Activated T-helper 1 cell treated with anti-CD3 and anti-CD28 coated beads, Interleukin-12 subunit alpha, Interleukin-12 subunit beta, Interleukin-2, Interleukin-4 antibody, amounts not matched to agents 30 ng/mL and 10 ng/mL and 1 ng/mL, durations not matched to agents 14 hours and 24 hours and 36 hours (primary cell): Measurements from ENCODE around the gene CAPN12. TPM values are rescaled to one million over a fixed set of nuclear protein-coding genes. Genes with fewer than 3 reads are reported as not detected.
"Not testable (repeated sequence)": the region's sequence is repeated elsewhere in the genome, so short reads cannot be mapped to it uniquely, and the experiment has no call there.

Source experiments
- DNase-seq: peaks from one replicate; pipeline ENCODE4 v3.0.0; 2021; ENCODE audit warnings: low spot score
- H3K27ac Mint-ChIP-seq: one replicate; pipeline ENCODE4 v1.8.0; 2021; ENCODE audit warnings: mild to moderate bottlenecking, mixed read lengths
- H3K27me3 Mint-ChIP-seq: one replicate; pipeline ENCODE4 v1.8.0; 2022; ENCODE audit warnings: mild to moderate bottlenecking, moderate library complexity, mixed read lengths; ENCODE audit not compliant: insufficient read depth
- H3K36me3 Mint-ChIP-seq: one replicate; pipeline ENCODE4 v1.8.0; 2021; ENCODE audit warnings: low read depth, mixed read lengths
- H3K4me1 Mint-ChIP-seq: one replicate; pipeline ENCODE4 v1.8.0; 2021; ENCODE audit warnings: low read depth, mixed read lengths
- H3K4me3 Mint-ChIP-seq: one replicate; pipeline ENCODE4 v1.8.0; 2021; ENCODE audit warnings: mild to moderate bottlenecking, moderate library complexity, mixed read lengths
- H3K9me3 Mint-ChIP-seq: one replicate; pipeline ENCODE4 v1.8.0; 2021; ENCODE audit warnings: mixed read lengths
- intact Hi-C: fragments of 100-400 bp; cut with micrococcal nuclease; formaldehyde crosslinking; loops from one replicate; pipeline ENCODE4 v1.15.1; 2024
- total RNA-seq: library from RNA; stranded (reverse); gene quantifications from 2 replicates; pipeline ENCODE4 v1.2.3, GENCODE V29; 2022

CAPN12 gene
- total RNA-seq, 1 donor from 2014 or later, result 2.5 TPM

- H3K9me3 Mint-ChIP-seq, result no peaks in the 10 kb centered on the region
- H3K27me3 Mint-ChIP-seq, result peaks cover 2% of the 10 kb centered on the region
- intact Hi-C loops, result no loop called here
Observed at GRCh38 chr19:38763795-38764220, 19.5 kb upstream of the CAPN12 start.

GRCh38 chr19:38761884-38762389 is 17.7 kb upstream of the CAPN12 start:
- H3K9me3 Mint-ChIP-seq, H3K27me3 Mint-ChIP-seq, DNase-seq, H3K36me3 Mint-ChIP-seq, H3K4me3 Mint-ChIP-seq, intact Hi-C loops, H3K27ac Mint-ChIP-seq, H3K4me1 Mint-ChIP-seq: not testable (repeated sequence)

More at GRCh38 chr19:38763795-38764220, 19.5 kb upstream of the CAPN12 start:
- Mint-ChIP-seq H3K4me3 (no peak overlapping the region), H3K4me1 (no peaks in the 10 kb centered on the region), H3K36me3 (no peaks in the 10 kb centered on the region), H3K27ac (no peak overlapping the region)
- DNase-seq, result no peak

DNA sequence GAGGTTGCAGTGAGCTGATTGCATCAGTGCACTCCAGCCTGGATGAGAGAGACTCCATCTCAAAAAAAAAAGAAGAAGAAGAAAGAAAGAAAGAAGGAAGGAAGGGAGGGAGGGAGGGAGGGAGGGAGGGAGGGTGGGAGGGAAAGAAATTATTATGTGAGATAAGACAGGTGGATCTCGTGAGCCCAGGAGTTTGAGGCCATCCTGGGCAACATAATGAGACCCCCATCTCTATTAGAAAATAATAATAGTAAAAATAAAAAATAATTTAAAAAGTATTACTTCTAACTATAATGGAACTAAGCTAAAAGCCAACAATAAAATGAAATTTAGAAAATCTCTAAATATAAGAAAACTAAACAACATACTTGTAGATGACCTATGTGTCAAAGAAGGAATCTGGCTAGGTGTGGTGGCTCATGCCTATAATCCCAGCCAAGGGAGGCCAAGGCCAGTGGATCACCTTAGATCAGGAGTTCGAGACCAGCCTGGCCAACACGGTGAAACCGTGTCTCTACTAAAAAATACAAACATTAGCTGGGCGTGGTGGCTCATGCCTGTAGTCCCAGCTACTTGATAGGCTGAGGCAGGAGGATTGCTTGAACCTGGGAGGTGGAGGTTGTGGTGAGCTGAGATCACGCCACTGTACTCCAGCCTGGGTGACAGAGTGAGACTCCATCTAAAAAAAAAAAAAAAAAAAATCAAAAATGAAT is 16.7 kb upstream of the CAPN12 start:
- H3K9me3 Mint-ChIP-seq, DNase-seq, H3K27ac Mint-ChIP-seq, H3K36me3 Mint-ChIP-seq, H3K27me3 Mint-ChIP-seq, intact Hi-C loops, H3K4me3 Mint-ChIP-seq, H3K4me1 Mint-ChIP-seq: not testable (repeated sequence)

- H3K4me1 Mint-ChIP-seq, result no peaks in the 10 kb centered on the region
- H3K27ac Mint-ChIP-seq, result no peak overlapping the region
- H3K9me3 Mint-ChIP-seq, result no peaks in the 10 kb centered on the region
- DNase-seq, result no peak
- intact Hi-C loops, result no loop called here
- H3K36me3 Mint-ChIP-seq, result no peaks in the 10 kb centered on the region
- H3K27me3 Mint-ChIP-seq, result peaks cover 2% of the 10 kb centered on the region
- no peak overlapping the region for H3K4me3 Mint-ChIP-seq
Observed at GRCh38 chr19:38759590-38760003, 15.3 kb upstream of the CAPN12 start.

DNA sequence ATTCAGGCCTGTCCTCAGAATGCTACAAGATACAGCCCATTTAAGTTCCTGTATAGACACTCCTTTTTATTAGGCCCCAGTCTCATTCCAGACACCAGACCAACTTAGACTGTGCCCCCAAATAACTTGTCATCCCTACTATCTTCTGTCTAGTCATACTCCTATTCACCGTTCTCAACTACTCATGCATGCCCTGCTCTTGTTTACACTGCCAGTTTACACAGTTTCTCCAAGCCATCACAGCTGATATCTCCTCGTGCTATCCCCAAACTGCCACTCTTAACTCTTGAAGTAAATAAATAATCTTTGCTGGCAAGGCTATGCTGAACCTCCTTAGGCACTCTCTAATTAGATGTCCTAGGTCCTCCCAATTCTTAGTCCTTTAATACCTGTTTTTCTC is 9.9 kb upstream of the CAPN12 start:
- H3K27me3 Mint-ChIP-seq, result peaks cover 18% of the 10 kb centered on the region
- H3K4me3 Mint-ChIP-seq, H3K4me1 Mint-ChIP-seq, DNase-seq, H3K9me3 Mint-ChIP-seq, H3K27ac Mint-ChIP-seq, H3K36me3 Mint-ChIP-seq, intact Hi-C loops: not testable (repeated sequence)

- H3K27me3 Mint-ChIP-seq, result peaks cover 18% of the 10 kb centered on the region
- H3K27ac Mint-ChIP-seq, H3K4me3 Mint-ChIP-seq, intact Hi-C loops, DNase-seq, H3K4me1 Mint-ChIP-seq, H3K9me3 Mint-ChIP-seq, H3K36me3 Mint-ChIP-seq: not testable (repeated sequence)
Observed at GRCh38 chr19:38753783-38754182, 9.5 kb upstream of the CAPN12 start.

DNA sequence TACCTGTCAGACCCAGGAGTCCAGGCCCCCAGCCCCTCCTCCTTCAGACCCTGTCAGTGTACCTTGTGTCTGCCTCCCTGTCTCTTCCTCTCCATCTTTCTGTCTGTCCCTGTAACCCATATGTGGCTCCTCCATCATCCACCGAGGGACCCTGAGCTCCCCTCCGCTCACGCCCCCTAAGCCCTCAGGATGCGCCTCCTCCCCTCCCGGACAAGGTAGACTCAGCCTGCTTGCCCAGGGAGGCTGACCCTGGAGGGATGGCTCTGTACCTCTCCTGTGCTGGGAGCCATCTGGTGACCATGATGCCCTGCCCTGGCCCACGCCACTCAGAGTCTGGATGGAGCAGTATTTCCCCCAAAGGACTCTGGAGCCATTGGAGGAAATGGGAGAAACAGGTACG is 1.0 kb upstream of the CAPN12 start:
- no peak for DNase-seq
- no peaks in the 10 kb centered on the region for H3K4me1 Mint-ChIP-seq
- no peak overlapping the region for H3K27ac Mint-ChIP-seq
- no peaks in the 10 kb centered on the region for H3K36me3 Mint-ChIP-seq
- intact Hi-C loops, result no loop called here
- H3K9me3 Mint-ChIP-seq, result no peaks in the 10 kb centered on the region
- H3K27me3 Mint-ChIP-seq, result peaks cover 4% of the 10 kb centered on the region
- no peak overlapping the region for H3K4me3 Mint-ChIP-seq

DNA sequence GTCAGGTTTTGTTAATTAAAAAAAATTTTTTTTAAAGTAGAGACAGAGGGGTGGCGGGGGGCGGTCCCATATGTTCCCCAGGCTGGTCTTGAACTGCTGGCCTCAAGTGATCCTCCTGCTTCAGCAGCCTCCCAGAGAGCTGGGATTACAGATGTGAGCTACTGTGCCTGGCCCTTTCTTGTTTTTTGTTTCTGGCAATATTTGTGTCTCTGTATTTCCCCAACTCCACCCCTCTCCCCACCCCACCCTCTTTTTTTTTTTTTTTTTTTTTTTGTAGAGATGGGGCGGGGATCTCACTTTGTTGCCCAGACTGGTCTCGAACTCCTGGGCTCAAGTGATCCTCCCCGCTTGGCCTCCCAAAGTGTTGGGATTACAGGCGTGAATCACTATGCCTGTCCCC is 600 bp upstream of the CAPN12 start:
- intact Hi-C loops, result no loop called here
- Mint-ChIP-seq H3K4me3 (no peak overlapping the region), H3K27me3 (peaks cover 2% of the 10 kb centered on the region), H3K36me3 (no peaks in the 10 kb centered on the region), H3K4me1 (peaks cover 1% of the 10 kb centered on the region), H3K27ac (no peak overlapping the region), H3K9me3 (no peaks in the 10 kb centered on the region)
- DNase-seq, result no peak

DNA sequence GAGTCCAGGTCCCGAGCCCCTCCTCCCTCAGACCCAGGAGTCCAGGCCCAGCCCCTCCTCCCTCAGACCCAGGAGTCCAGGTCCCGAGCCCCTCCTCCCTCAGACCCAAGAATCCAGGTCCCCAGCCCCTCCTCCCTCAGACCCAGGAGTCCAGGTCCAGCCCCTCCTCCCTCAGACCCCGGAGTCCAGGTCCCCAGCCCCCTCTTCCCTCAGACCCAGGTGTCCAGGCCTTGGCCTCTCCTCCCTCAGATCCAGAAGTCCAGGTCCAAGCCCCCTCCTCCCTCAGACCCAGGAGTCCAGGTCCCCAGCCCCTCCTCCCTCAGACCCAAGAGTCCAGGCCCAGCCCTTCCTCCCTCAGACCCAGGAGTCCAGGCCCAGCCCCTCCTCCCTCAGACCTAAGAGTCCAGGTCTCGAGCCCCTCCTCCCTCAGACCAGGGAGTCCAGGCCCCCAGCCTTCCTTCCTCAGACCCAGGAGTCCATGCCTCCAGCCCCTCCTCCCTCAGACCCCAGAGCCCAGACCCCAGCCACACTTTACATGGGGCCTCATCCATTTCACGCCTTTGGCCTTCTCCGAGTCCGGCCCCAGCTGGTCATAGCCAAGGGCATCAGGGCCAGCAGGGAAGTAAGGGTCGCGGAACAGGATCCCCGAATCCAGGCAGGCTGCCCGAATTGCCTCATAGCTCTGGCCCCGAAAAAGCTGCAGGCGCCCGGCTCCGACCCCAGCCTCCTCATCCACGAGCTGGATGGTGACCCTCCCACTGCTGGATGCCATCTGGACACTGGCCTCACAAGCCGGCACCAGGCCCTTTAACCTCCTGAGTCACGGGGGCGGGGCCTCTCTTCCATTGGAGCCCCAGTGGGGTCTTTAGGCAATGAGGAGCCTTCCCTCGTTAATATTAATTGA is 628 bp downstream of the CAPN12 start:
- H3K27me3 Mint-ChIP-seq, result peaks cover 2% of the 10 kb centered on the region

DNA sequence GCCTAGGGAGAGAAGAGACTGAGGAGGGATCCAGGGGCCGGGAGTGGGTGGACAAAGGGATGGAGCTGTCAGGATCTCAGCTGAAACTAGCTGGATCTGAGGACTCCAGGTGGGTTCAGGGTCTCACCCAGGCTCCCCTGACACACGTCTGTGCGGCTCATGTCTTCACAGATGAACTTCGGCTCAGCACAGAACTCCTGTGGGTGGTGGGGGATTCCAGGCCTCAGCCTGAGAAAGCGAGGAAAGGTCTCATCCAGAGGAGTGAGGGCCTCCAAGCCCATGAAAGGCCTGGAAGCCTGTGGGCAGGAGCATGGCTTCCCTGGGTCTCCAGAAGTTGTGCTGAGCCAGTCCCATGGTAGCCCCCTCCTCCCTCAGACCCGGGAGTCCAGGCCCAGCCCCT is 1.4 kb downstream of the CAPN12 start:
- intact Hi-C loops, result no loop called here
- H3K27ac Mint-ChIP-seq, result no peak overlapping the region
- peaks cover under 1% of the 10 kb centered on the region for H3K36me3 Mint-ChIP-seq
- DNase-seq, result no peak
- peaks cover 2% of the 10 kb centered on the region for H3K27me3 Mint-ChIP-seq
- no peaks in the 10 kb centered on the region for H3K9me3 Mint-ChIP-seq
- no peak overlapping the region for H3K4me3 Mint-ChIP-seq
- H3K4me1 Mint-ChIP-seq, result peaks cover 13% of the 10 kb centered on the region

More for the DNA sequence above, 628 bp downstream of the CAPN12 start:
- H3K4me3 Mint-ChIP-seq, result no peak overlapping the region
- H3K36me3 Mint-ChIP-seq, result no peaks in the 10 kb centered on the region
- no peak for DNase-seq
- H3K4me1 Mint-ChIP-seq, result peaks cover 8% of the 10 kb centered on the region
- no peaks in the 10 kb centered on the region for H3K9me3 Mint-ChIP-seq
- intact Hi-C loops, result no loop called here
- H3K27ac Mint-ChIP-seq, result no peak overlapping the region

DNA sequence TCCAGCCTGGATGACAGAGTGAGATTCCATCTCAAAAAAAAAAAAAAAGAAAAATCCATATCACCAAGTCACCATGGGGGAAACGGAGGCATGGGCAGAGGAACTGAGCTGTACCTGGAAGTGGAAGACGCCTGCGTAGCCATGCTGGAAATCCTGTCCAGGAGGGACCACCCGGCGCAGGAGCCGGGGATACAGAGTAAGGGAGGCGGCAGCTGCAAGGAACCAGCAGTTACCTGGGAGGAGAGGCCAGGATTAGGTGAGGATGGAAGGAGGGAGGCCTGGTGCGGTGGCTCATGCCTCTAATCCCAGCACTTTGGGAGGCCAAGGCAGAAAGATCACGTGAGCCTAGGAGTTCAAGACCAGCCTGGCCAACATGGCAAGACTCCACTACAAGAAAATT is 2.0 kb downstream of the CAPN12 start:
- Mint-ChIP-seq H3K36me3 (peaks cover 3% of the 10 kb centered on the region), H3K27ac (no peak overlapping the region), H3K4me1 (peaks cover 18% of the 10 kb centered on the region), H3K27me3 (peaks cover 7% of the 10 kb centered on the region), H3K4me3 (no peak overlapping the region), H3K9me3 (no peaks in the 10 kb centered on the region)
- intact Hi-C loops, result no loop called here
- no peak for DNase-seq

- Mint-ChIP-seq H3K36me3 (peaks cover 3% of the 10 kb centered on the region), H3K9me3 (no peaks in the 10 kb centered on the region), H3K27ac (no peak overlapping the region), H3K27me3 (peaks cover 6% of the 10 kb centered on the region), H3K4me3 (no peak overlapping the region), H3K4me1 (peaks cover 18% of the 10 kb centered on the region)
- DNase-seq, result no peak
- intact Hi-C loops, result no loop called here
Observed at GRCh38 chr19:38741670-38742069, 2.6 kb downstream of the CAPN12 start.

DNA sequence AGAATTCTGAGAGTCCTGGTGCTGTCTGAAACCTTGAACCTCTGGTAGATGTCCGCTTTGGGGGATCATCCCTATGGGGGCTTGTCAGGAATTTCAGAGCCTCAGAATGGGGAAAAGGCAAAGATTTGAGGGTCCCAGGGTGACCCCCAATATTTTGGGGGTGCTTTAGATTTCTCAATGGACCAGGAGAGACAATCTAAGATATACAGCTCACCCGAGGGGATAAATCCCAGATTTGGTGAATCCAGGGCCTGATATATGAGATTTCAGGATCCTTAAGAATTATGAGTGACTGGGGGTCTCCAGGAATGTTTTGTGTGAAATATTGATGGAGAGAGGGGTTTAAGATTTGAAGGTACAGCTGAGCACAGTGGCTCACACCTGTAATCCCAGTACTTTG is 3.3 kb downstream of the CAPN12 start:
- intact Hi-C loops, result no loop called here
- Mint-ChIP-seq H3K27ac (no peak overlapping the region), H3K4me3 (no peak overlapping the region), H3K4me1 (peaks cover 18% of the 10 kb centered on the region), H3K9me3 (no peaks in the 10 kb centered on the region), H3K27me3 (peaks cover 8% of the 10 kb centered on the region), H3K36me3 (peaks cover 3% of the 10 kb centered on the region)
- DNase-seq, result no peak
